ENCODE measurements around the gene CDK5R1. TPM values are rescaled to one million over a fixed set of nuclear protein-coding genes. Genes with fewer than 3 reads are reported as not detected.

CDK5R1 gene
- total RNA-seq, 4 donors from 2014 or later = 0.78 to 1.5 (median 1.0) TPM

- Histone ChIP-seq H3K4me3 (no peak overlapping the region), H3K27ac (no peak overlapping the region)
- TF ChIP-seq POLR2A (IDR thresholded peaks at IDR 0.05) (no peak), EP300 (IDR thresholded peaks at IDR 0.05) (no peak), CTCF (IDR thresholded peaks at IDR 0.05) (no peak)
Observed at GRCh38 chr17:32494621-32495358, 8.0 kb downstream of the CDK5R1 start.

GRCh38 chr17:32495359-32496231 lies 8.8 kb downstream of the CDK5R1 start:
- H3K27ac ChIP-seq = no peak overlapping the region
- no peak overlapping the region for H3K4me3 ChIP-seq
- 41 to 67% methylated on average over 26 to 44 of the region's 45 CpGs for WGBS, 2 donors
- no peaks in the 10 kb centered on the region for H3K36me3 ChIP-seq
- no peak for TF ChIP-seq POLR2A (IDR thresholded peaks at IDR 0.05)
- TF ChIP-seq EP300 (IDR thresholded peaks at IDR 0.05) = no peak
- no peak for TF ChIP-seq CTCF (IDR thresholded peaks at IDR 0.05)
- DNase-seq (ENCODE audit: low spot score in 2 of 2) = no peak
- peaks cover 0 to 13% (median 7%) of the 10 kb centered on the region in 4 donors for H3K4me1 ChIP-seq
- no peaks in the 10 kb centered on the region for H3K9me3 ChIP-seq
- H3K27me3 ChIP-seq = no peaks in the 10 kb centered on the region

More at GRCh38 chr17:32494621-32495358, 8.0 kb downstream of the CDK5R1 start:
- Histone ChIP-seq H3K9me3 (no peaks in the 10 kb centered on the region), H3K27me3 (no peaks in the 10 kb centered on the region), H3K4me1 (peaks cover 0 to 13% (median 7%) of the 10 kb centered on the region in 4 donors), H3K36me3 (no peaks in the 10 kb centered on the region)
- DNase-seq (ENCODE audit: low spot score in 2 of 2) = no peak
- WGBS, 2 donors = 85 to 87% methylated on average over 31 to 34 of the region's 34 CpGs

GRCh38 chr17:32496395-32497073 lies 9.7 kb downstream of the CDK5R1 start:
- H3K4me3 ChIP-seq = no peak overlapping the region
- no peak overlapping the region for H3K27ac ChIP-seq
- peaks cover 0 to 13% (median 7%) of the 10 kb centered on the region in 4 donors for H3K4me1 ChIP-seq
- H3K9me3 ChIP-seq = no peaks in the 10 kb centered on the region
- TF ChIP-seq POLR2A (IDR thresholded peaks at IDR 0.05) = no peak
- no peak for TF ChIP-seq CTCF (IDR thresholded peaks at IDR 0.05)
- TF ChIP-seq EP300 (IDR thresholded peaks at IDR 0.05) = no peak
- H3K27me3 ChIP-seq = no peaks in the 10 kb centered on the region
- 82 to 88% methylated on average over 14 of the region's 16 CpGs for WGBS, 2 donors
- H3K36me3 ChIP-seq = no peaks in the 10 kb centered on the region
- no peak for DNase-seq (ENCODE audit: low spot score in 2 of 2)

GRCh38 chr17:32497431-32498205 lies 10.8 kb downstream of the CDK5R1 start:
- no peaks in the 10 kb centered on the region for H3K9me3 ChIP-seq
- no peak for DNase-seq (ENCODE audit: low spot score in 2 of 2)
- H3K4me3 ChIP-seq = no peak overlapping the region
- H3K27ac ChIP-seq = no peak overlapping the region
- peaks cover 0 to 13% (median 4%) of the 10 kb centered on the region in 4 donors for H3K4me1 ChIP-seq
- no peak for TF ChIP-seq POLR2A (IDR thresholded peaks at IDR 0.05)
- TF ChIP-seq CTCF (IDR thresholded peaks at IDR 0.05) = no peak
- TF ChIP-seq EP300 (IDR thresholded peaks at IDR 0.05) = no peak
- H3K36me3 ChIP-seq = no peaks in the 10 kb centered on the region
- H3K27me3 ChIP-seq = no peaks in the 10 kb centered on the region
- 63 to 79% methylated on average over 15 to 18 of the region's 18 CpGs for WGBS, 2 donors
